ENCODE data around the gene MYO5B.

The MYO5B gene

GRCh38 chr18:50075772-50076171 lies 119.2 kb downstream of the MYO5B start:
- TF ChIP-seq EZH2phosphoT487 (IDR thresholded peaks at IDR 0.05; ENCODE audit: borderline replicate concordance, low read length) (no peak), CTCF (IDR thresholded peaks at IDR 0.05; ENCODE audit: low read depth, low read length, poor library complexity, severe bottlenecking) (no peak)
- H3K4me2 ChIP-seq (ENCODE audit: low read length): no peak overlapping the region

GRCh38 chr18:50074404-50074803 lies 120.5 kb downstream of the MYO5B start:
- no peak overlapping the region for H3K4me3 ChIP-seq (ENCODE audit: low read length)
- no peaks in the 10 kb centered on the region for H3K4me1 ChIP-seq (ENCODE audit: control insufficient read depth, low read length)
- H3K4me2 ChIP-seq (ENCODE audit: low read length): no peak overlapping the region
- no peaks in the 10 kb centered on the region for H3F3A ChIP-seq (ENCODE audit: control insufficient read depth, insufficient read depth)
- no peaks in the 10 kb centered on the region for H3K9me3 ChIP-seq (ENCODE audit: control insufficient read depth, insufficient read depth, low read length)
- TF ChIP-seq EZH2phosphoT487 (IDR thresholded peaks at IDR 0.05; ENCODE audit: borderline replicate concordance, low read length): no peak
- no peak for TF ChIP-seq CTCF (IDR thresholded peaks at IDR 0.05; ENCODE audit: low read depth, low read length, poor library complexity, severe bottlenecking)
- H4K20me1 ChIP-seq (ENCODE audit: control insufficient read depth, insufficient read depth, low read depth, low read length): no peaks in the 10 kb centered on the region
- H3K27me3 ChIP-seq (ENCODE audit: control insufficient read depth, low read length): no peaks in the 10 kb centered on the region
- no peaks in the 10 kb centered on the region for H3K9me2 ChIP-seq (replicated peaks; ENCODE audit: control insufficient read depth, low read length)
- no peak overlapping the region for H3K27ac ChIP-seq (ENCODE audit: low read depth, low read length)
- H3K36me3 ChIP-seq (ENCODE audit: control insufficient read depth, low read length): no peaks in the 10 kb centered on the region
- no peaks in the 10 kb centered on the region for H3K79me2 ChIP-seq (ENCODE audit: control insufficient read depth, low read length)

More at GRCh38 chr18:50075772-50076171, 119.2 kb downstream of the MYO5B start:
- no peaks in the 10 kb centered on the region for H3K9me3 ChIP-seq (ENCODE audit: control insufficient read depth, insufficient read depth, low read length)
- no peaks in the 10 kb centered on the region for H4K20me1 ChIP-seq (ENCODE audit: control insufficient read depth, insufficient read depth, low read depth, low read length)
- no peaks in the 10 kb centered on the region for H3K79me2 ChIP-seq (ENCODE audit: control insufficient read depth, low read length)
- no peak overlapping the region for H3K27ac ChIP-seq (ENCODE audit: low read depth, low read length)
- no peaks in the 10 kb centered on the region for H3F3A ChIP-seq (ENCODE audit: control insufficient read depth, insufficient read depth)
- no peaks in the 10 kb centered on the region; the same call in 1 of the 2 replicates for H3K9me2 ChIP-seq (replicated peaks; ENCODE audit: control insufficient read depth, low read length)
- H3K4me3 ChIP-seq (ENCODE audit: low read length): no peak overlapping the region
- H3K27me3 ChIP-seq (ENCODE audit: control insufficient read depth, low read length): peaks cover 7% of the 10 kb centered on the region
- H3K36me3 ChIP-seq (ENCODE audit: control insufficient read depth, low read length): no peaks in the 10 kb centered on the region
- H3K4me1 ChIP-seq (ENCODE audit: control insufficient read depth, low read length): no peaks in the 10 kb centered on the region

GRCh38 chr18:50073319-50073718 lies 121.6 kb downstream of the MYO5B start:
- no peaks in the 10 kb centered on the region for H3K9me2 ChIP-seq (replicated peaks; ENCODE audit: control insufficient read depth, low read length)
- H3K4me3 ChIP-seq (ENCODE audit: low read length): no peak overlapping the region
- H3K9me3 ChIP-seq (ENCODE audit: control insufficient read depth, insufficient read depth, low read length): no peaks in the 10 kb centered on the region
- no peak overlapping the region for H3K4me2 ChIP-seq (ENCODE audit: low read length)
- H3K4me1 ChIP-seq (ENCODE audit: control insufficient read depth, low read length): no peaks in the 10 kb centered on the region
- no peak overlapping the region for H3K27ac ChIP-seq (ENCODE audit: low read depth, low read length)
- H4K20me1 ChIP-seq (ENCODE audit: control insufficient read depth, insufficient read depth, low read depth, low read length): no peaks in the 10 kb centered on the region
- H3K27me3 ChIP-seq (ENCODE audit: control insufficient read depth, low read length): no peaks in the 10 kb centered on the region
- no peaks in the 10 kb centered on the region for H3F3A ChIP-seq (ENCODE audit: control insufficient read depth, insufficient read depth)
- TF ChIP-seq CTCF (IDR thresholded peaks at IDR 0.05; ENCODE audit: low read depth, low read length, poor library complexity, severe bottlenecking) (no peak), EZH2phosphoT487 (IDR thresholded peaks at IDR 0.05; ENCODE audit: borderline replicate concordance, low read length) (no peak)
- no peaks in the 10 kb centered on the region for H3K79me2 ChIP-seq (ENCODE audit: control insufficient read depth, low read length)
- H3K36me3 ChIP-seq (ENCODE audit: control insufficient read depth, low read length): no peaks in the 10 kb centered on the region

Measured in DOHH2 (cell line).